SK-MEL-5 (cell line): ENCODE results near the gene PPP2R5C. TPM values are rescaled to one million over a fixed set of nuclear protein-coding genes. Genes with fewer than 3 reads are reported as not detected.

ENCODE experiments used
- DNase-seq: peaks from one replicate; pipeline ENCODE4 v3.0.0-alpha.2; 2016; ENCODE audit warnings: low read depth, low spot score
- in situ Hi-C: cut with HindIII; loops from 2 replicates; pipeline ENCODE4 v1.10.0; 2016; ENCODE audit warnings: low sequenced_read_pairs, high pct_unique_total_duplicates, low pct_unique_long_range_greater_than_20kb
- total RNA-seq: library from RNA; depleted of rRNA; stranded (reverse); fragments of >200 nt; shearing (Covaris generic); gene quantifications from 2 replicates; pipeline ENCODE4 v1.2.3, GENCODE V29; 2014

Gene PPP2R5C
- total RNA-seq, 1 experiment from 2014 or later, result 235 TPM

DNA sequence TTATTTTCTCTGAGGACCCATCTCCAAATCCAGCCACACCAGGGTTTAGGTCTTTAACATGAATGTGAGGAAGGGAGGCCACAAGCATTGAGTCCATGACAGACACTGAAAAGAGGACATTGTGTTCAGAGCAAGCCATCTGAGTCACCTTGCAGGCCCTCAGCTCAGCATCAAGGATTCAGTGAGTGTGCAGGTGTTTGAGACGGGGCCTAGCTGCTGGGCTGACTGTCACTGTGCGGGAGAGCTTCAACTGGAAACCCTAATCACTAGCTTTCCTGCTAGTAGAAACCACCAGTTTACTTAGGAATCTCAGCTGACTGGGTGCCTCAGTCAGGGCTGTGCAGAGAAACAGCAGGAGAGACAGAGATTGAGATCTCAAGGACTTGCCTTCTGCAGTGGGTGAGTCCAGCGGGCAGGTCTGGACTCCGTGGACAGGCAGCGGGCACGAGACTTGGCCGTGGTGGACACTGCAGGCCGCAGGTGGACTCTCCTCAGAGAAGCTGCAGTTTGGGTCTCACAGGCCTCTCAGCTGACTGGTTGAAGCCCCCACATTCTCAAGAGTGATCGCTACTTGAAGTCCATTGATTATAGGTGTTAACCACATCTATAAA, 116.8 kb downstream of the PPP2R5C start:
- in situ Hi-C loops, result no loop called here
- no peak for DNase-seq

DNA sequence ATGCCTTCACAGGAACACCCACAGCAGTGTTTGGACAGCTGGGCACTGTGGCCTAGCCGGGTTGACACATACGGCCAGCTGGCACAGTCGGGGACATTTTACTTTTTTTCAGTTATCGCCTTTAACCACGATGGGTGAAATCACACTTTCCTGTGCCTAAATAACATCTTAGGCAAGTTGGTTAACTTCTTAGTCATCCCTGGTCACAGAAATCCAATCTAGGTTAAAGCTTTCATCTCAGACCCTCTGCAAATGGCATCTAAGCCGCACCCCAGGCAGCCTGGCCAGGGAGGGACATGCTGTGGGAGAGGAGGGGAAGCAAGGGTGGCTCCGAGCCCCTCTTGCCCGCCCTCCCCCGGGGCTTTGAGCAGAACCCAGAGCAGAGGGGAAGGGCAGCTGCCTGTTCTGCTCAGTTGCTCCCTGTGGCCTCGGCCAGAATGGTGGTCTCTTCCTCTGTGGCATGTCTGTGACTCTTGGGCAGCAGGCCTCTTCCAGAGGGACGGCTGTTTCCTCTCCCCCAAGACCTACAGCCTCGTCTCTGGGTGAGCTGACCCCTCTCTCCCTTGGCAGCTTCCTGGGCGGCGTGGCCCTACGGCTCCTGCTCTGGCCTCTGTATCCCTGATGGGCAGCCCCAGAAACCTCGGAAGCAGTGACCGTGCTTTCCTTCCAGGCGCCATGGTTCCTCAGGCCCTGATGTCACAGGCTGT, 117.5 kb downstream of the PPP2R5C start:
- in situ Hi-C loops, result no loop called here
- no peak for DNase-seq

DNA sequence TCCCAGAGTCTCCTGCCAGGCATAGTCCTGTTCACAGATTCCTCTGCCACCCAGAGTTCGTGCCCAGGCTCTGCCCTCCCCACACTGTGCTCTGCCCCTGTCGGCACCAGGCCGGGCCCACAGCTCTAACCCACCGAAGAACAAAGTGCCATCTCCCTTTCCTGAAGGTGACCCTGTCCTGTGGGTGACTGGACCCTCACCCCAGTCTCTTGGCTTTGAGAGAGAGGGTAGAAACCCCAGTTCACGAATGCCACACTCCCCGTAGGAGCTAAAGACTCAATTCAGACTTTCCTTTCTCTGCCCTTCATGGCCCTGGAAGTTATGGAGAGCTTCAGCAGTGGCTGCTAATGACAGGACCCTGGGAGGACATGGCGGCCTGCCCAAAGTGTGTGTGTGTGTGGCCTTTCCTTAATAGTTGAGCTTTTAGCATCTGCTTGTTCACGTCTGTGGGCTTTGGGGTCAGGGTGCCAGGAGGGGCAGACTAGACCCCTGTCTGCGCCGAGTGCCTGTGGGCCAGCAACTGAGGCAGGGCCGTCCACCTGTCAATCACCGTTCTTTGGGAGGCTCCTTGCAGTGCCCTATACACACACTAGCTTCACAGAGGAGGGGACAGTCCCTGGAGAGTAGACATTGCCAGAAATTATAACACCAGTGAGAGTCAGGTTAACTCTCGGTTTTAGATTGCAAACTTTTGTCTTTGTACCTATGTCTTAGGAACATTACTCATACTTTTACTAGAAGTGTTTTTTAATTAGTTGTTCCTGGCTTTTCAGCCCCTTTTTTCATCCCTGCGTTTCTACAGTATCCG, 118.2 kb downstream of the PPP2R5C start:
- in situ Hi-C loops, result no loop called here
- no peak for DNase-seq

DNA sequence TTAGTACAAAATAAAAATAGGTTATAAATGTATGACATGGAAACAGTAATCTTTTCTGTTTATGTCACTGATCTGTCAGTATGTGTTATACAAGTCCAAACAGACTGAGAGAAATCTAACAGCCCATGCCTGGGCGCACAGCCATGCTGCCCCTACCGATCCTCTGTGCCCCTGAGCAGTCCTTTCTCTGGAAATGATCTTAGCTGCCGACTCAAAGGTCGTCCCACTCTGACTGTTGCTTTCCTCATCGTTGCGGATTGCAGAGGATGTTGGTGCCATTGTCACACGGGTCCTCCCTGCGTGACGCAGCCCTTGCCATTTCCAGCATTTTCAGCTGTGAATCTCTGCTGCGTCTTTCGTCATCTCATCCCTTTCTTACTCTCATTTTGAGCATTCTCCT, 119.9 kb downstream of the PPP2R5C start:
- in situ Hi-C loops, result no loop called here

DNA sequence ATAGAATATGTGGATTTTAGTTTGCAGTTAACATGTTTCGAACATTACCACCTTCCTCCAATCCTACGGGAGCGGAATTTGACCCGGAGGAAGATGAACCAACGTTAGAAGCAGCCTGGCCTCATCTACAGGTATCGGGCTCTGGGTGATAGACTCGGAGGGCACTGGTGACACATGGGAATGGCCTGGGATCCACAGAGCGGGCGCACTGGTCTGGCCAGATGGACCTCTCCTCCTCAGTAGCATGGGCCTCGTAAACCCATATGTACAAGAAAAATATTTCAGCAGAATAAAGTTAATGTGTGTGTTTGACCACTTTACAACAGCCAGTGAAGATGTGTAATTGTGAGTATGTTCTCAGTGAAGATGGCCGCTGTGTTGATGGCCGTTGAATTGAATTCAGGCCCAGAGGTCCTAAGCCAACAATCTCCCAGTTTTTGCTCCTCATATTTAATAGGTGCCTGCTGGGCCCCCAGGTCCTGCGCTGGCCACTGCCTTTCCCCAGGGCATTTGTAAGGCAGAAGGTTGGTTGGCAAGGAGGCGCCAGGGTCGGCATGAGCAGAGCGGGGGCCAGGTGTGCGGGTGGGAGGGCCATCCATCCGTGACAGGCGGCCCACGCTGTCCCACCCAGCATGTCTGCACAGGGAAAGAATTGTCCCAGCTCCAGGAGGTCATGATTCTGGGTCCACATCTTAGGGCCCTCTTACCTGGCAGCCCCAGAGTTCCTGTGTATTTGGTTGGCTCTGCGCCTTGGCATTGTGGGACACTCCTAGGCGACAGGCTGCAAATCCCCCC, 120.8 kb downstream of the PPP2R5C start:
- DNase-seq, result no peak
- in situ Hi-C loops, result no loop called here

More for the DNA sequence above, 119.9 kb downstream of the PPP2R5C start:
- no peak for DNase-seq

DNA sequence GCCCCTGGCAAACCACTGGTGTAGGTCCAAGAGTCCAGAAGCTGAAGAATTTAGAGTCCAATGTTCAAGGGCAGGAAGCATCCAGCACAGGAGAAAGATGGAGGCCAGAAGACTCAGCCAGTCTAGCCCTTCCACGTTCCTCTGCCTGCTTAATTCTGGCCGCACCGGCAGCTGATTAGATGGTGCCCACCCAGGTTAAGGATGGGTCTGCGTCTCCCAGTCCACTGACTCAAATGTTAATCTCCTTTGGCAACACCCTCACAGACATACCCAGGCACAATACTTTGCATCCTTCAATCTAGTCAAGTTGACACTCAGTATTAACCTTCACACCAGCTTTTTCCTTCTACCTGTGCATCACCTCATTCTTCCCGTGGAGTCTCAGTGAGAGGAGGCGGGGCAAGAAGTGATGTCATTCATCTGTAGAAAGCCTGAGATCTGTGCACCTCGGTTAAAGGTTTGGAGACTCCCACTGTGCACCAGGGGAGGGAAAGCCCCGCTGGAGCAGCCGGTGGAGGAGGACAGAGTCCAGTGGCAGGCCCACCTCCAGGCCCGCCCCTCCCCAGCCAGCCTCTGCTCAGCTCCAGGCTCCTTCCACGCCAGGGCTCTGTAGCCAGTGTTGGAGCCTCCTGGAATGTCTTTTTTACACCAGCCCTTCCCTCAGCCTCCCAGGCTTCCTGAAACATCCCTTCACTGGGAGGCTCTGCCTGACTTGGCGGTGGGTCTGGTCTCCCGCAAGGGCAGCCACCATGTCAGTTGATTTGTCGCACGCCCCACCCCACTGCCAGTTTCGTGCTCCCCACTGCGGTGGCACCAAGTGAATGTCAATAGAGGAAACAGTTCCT, 122.8 kb downstream of the PPP2R5C start:
- DNase-seq, result no peak
- in situ Hi-C loops, result no loop called here

DNA sequence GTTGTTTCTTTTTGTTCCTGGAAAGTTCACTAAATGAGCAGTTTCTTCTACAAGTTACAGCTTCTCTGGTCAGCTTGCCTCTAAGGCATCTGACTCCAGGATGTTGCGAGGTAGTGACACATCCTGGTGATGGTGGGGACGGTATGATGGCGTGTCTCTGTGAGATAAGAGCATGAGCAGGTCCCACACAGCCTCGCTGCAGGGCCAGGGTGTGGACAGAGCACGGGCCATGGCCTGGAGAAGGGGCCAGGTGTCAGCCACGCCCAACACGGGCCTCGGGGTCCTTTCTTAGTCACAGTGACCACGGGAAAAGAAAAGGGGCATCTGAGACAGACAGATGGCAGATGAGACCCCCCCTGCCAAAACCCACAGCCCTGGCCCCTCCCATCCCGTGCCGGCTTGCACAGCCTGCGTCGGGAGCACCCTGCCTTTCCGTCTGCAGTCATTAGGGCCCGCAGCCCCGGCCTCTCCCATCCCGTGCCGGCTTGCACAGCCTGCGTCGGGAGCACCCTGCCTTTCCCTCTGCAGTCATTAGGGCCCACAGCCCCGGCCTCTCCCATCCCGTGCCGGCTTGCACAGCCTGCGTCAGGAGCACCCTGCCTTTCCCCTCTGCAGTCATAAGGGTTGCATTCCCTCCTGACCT, 123.5 kb downstream of the PPP2R5C start:
- DNase-seq, result no peak

DNA sequence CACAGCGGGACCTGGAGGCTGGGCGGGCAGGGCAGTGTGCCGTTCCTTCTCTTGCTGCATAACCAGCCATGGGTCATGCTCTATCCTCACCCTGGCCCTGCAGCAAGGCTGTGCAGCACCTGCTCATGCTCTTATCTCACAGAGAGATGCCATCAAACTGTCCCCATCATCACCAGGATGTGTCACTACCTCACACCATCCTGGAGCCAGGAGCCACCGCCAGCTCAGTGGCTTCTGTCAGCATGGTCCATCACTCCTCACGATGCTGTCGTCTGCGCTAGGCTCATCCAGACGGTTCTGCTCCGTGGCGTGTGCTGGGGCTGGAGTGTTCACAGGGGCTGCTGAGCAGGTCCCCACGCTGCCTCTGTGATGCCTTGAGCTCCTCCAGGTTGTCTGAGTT, 125.7 kb downstream of the PPP2R5C start:
- in situ Hi-C loops, result no loop called here
- no peak for DNase-seq

More for the DNA sequence above, 123.5 kb downstream of the PPP2R5C start:
- in situ Hi-C loops, result no loop called here

DNA sequence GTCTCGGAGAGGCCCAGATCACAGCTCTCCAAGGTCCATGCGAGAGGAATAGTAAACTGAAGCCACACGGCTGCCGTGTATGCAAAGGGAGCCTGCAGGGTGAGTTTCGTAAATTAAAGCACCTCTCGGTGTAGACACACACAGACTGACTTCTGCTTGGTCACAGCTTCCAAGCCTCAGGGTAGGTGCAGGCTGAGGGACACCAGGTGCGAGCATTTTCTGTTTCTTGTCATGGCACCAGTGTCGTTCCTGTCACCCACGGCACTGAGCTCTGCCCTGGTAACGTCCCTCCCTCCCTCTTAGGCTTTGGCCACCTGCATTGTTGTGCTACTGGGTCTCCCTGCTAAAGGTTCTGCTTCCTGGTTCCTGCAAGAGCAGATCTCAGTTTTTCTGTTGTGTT, 126.7 kb downstream of the PPP2R5C start:
- DNase-seq, result no peak
- in situ Hi-C loops, result no loop called here

DNA sequence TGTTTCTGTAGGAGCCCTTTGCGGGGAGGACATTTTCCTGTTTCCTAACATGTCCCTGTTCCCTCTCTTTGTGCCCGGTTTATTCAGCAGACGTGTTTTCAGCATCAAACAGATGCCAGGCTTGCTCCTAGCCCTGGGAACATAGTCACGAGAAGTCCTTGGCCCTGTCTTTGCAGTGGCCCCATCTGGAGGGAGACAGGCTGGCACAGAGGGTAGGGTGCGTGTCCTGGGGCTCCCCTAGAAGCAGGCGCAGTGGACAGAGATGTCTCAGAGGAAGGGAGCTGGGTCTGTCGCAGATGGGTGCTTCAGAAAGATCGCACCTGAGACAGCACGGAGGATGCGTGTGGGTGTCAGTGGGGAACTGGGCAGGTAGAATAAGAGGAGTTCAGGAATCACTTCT, 127.9 kb downstream of the PPP2R5C start:
- in situ Hi-C loops, result no loop called here
- no peak for DNase-seq

DNA sequence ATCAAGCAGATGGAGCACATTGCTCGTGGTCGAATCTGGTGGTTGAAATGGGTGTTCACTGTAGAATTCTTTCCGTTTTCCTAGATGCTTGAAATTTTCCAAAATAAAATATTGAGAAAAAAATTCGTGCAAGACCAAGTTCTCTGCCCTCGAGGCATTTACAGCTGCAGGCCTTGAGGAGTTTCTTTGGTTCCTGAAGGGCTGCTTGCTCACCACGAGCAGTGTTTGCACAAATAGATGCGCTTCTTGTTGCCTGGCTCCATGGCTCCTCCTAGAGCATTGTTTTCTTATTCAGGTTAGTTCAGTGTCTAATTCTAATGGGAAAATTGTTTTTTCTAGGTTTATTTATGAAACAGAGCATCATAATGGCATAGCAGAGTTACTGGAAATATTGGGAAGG, 128.4 kb downstream of the PPP2R5C start:
- DNase-seq, result no peak
- in situ Hi-C loops, result no loop called here

DNA sequence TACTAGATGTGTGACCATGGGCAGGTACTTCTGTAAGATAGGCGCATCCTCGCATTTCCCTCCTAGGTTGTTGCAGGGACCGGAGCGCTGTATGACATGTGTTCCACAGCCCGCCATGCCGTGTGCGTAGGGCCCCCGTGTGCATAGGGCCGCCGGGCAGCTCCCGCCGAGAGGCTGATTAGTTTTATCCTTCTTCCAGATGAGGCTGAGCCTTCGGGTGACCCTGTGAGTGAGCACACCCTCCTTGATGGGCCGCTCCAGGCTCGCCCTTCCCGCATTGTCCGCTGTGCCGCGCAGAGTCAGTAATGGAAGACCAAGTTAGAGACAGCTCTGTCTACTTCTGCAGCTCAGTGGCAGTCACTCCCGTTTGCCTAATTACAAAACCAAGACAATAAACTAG, 130.0 kb downstream of the PPP2R5C start:
- DNase-seq, result no peak
- in situ Hi-C loops, result no loop called here

DNA sequence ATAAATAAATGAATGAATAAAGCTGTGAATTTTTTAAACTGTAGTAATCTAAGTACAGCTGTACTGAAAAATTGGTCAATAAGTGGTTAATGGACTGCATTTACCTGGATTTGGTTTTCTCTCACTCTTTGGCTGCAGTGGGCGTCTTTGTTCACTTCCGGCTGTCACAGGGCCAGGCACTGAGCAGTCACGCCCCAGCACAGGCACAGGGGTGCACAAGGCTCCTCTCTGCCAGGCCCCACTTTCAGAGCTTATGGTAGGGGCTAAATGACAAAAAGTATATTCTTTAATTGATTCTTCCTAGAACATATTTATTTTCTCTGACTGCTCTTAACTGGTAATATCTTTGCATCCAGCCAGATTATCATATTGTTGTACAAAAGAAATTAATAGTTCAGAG, 132.2 kb downstream of the PPP2R5C start:
- DNase-seq, result no peak
- in situ Hi-C loops, result no loop called here

DNA sequence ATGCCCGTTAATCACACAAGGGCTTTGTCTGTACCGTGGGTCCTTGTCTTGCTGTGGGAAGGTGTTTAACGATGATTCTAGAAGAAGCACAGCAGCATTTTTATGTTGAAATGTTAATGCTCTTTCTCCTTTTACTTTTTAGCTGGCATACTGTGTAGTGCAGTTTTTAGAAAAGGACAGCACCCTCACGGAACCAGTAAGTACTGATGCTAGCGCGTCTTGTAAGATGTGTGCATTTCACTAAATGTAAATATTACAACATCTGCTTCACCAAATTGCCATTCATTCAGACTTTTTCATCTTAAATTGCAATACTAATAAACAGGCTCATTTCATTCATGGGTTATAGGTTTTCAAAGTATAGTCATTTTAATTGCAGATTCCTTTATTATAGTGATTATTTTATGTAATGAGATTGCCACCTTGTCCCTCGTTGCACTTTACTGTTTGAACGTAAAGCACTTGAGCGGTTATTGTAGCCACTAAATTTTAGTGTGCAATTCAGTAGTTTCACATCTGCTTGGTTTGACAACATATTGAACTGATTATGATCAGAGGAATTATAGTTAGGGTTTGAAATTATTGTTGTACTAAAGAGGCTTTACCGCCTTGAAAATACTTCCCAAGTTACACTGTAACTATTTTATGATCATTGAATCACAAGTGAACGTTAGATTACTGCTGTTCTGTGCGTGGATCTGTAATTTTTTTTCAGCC, 133.0 kb downstream of the PPP2R5C start:
- in situ Hi-C loops, result no loop called here
- DNase-seq, result no peak

DNA sequence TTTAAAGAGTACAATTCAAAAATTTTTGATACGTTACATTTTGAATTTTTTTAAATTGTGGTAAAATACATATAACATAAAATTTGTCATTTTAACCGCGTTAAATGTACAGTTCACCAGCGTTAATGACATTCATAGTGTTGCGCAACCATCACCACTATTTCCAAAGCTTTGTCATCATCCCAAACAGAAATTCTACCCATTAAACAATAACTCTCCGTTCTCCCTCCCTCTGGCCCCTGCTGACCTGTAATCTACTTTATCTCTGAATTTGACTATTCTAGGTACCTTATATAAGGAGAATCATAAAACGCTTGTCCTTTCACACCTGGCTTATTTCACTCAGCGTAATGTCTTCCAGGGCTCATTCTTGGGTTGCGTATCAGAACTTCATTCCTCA, 133.7 kb downstream of the PPP2R5C start:
- in situ Hi-C loops, result no loop called here

DNA sequence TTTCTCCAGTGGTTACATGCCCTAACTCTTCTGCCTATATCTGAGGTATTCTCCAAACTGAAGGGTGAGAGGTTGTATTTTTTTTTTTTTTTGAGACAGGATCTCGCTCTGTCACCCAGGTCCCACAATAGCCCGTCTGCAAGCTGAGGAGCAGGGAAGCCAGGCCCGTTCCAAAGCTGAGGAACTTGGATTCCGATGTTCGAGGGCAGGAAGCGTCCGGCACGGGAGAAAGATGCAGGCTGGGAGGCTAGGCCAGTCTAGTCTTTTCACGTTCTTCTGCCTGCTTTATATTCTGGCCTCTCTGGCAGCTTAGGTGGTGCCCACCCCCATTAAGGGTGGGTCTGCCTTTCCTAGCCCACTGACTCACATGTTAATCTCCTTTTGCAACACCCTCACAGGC, 135.8 kb downstream of the PPP2R5C start:
- no peak for DNase-seq
- in situ Hi-C loops, result no loop called here

More for the DNA sequence above, 133.7 kb downstream of the PPP2R5C start:
- no peak for DNase-seq
